ENCODE data around the gene CLDN14. TPM values are rescaled to one million over a fixed set of nuclear protein-coding genes. Genes with fewer than 3 reads are reported as not detected.

The CLDN14 gene
- total and polyA plus RNA-seq, 4 donors = 0.08 to 0.49 (median 0.15) TPM; not detected in 1

DNA sequence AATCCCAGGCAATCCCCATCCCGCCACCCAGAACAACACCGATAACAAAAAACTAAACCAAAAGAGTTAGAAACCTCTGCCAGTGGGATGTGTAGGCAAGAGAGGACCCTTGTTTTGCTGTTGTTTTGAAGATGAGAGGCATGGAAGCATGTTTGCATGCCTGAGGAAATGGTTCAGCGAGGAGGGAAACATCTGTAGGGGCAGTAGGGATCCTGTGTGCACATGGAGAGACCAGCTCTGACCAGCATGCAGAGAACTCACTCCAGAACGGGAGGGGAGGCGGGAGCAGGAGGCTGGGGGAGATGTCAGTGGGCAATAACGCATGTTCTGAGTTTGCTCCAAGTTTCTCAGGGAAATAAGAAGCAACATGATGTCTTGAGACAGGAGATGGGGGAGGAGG is 5.3 kb downstream of the CLDN14 start:
- 75 to 90% methylated on average over 6 of the region's 6 CpGs for WGBS, 2 donors
- no peak overlapping the region for H3K4me3 ChIP-seq
- ATAC-seq (ENCODE audit: insufficient read depth, low FRiP score) (no peak), DNase-seq (no peak)
- no peaks in the 10 kb centered on the region for H3K27me3 ChIP-seq (ENCODE audit: control insufficient read depth in 3 of 3, insufficient read depth in 3 of 3, low read length in 2 of 3)
- H3K9me3 ChIP-seq (ENCODE audit: control insufficient read depth in 4 of 4, insufficient read depth in 3 of 4, low read length in 3 of 4) = peaks cover 0 to 1% (median 0%) of the 10 kb centered on the region in 4 donors
- H3K36me3 ChIP-seq (ENCODE audit: control insufficient read depth in 4 of 4, insufficient read depth in 4 of 4, low read length in 4 of 4) = no peaks in the 10 kb centered on the region
- H3K9ac ChIP-seq (ENCODE audit: insufficient read depth in 1 of 2, low read length in 2 of 2) = no peak overlapping the region
- H3K4me1 ChIP-seq (ENCODE audit: control insufficient read depth in 5 of 5, insufficient read depth in 5 of 5, low read length in 5 of 5) = peaks cover 0 to 11% (median 3%) of the 10 kb centered on the region in 5 donors
- H3K27ac ChIP-seq (ENCODE audit: low read depth in 1 of 2, low read length in 1 of 2) = no peak overlapping the region
- TF ChIP-seq, protein P1, sequence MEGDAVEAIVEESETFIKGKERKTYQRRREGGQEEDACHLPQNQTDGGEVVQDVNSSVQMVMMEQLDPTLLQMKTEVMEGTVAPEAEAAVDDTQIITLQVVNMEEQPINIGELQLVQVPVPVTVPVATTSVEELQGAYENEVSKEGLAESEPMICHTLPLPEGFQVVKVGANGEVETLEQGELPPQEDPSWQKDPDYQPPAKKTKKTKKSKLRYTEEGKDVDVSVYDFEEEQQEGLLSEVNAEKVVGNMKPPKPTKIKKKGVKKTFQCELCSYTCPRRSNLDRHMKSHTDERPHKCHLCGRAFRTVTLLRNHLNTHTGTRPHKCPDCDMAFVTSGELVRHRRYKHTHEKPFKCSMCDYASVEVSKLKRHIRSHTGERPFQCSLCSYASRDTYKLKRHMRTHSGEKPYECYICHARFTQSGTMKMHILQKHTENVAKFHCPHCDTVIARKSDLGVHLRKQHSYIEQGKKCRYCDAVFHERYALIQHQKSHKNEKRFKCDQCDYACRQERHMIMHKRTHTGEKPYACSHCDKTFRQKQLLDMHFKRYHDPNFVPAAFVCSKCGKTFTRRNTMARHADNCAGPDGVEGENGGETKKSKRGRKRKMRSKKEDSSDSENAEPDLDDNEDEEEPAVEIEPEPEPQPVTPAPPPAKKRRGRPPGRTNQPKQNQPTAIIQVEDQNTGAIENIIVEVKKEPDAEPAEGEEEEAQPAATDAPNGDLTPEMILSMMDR (IDR thresholded peaks at IDR 0.05; ENCODE audit: control extremely low read depth, extremely low read depth) = no peak

DNA sequence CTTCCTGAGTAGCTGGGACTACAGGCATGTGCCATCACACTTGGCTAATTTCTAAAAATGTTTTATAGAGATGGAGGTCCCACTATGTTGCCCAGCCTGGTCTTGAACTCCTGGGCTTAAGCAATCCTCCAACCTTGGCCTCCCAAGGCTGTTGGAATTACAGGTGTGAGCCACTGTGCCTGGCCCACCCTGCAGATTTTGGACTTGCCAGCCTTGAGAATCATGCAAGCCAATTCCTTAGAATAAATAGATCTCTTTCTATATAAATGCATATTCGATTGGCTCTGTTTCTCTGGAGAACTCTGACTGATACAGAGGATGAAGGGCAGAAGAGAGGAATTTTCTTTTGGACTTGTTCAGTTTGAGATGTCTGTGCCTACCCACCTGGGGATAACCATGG is 6.7 kb downstream of the CLDN14 start:
- Histone ChIP-seq H3K9me3 (ENCODE audit: control insufficient read depth in 4 of 4, insufficient read depth in 3 of 4, low read length in 3 of 4) (peaks cover 0 to 1% (median 0%) of the 10 kb centered on the region in 4 donors), H3K27me3 (ENCODE audit: control insufficient read depth in 3 of 3, insufficient read depth in 3 of 3, low read length in 2 of 3) (no peaks in the 10 kb centered on the region), H3K27ac (ENCODE audit: low read depth in 1 of 2, low read length in 1 of 2) (no peak overlapping the region), H3K4me3 (no peak overlapping the region), H3K4me1 (ENCODE audit: control insufficient read depth in 5 of 5, insufficient read depth in 5 of 5, low read length in 5 of 5) (peaks cover 0 to 3% (median 0%) of the 10 kb centered on the region in 5 donors), H3K9ac (ENCODE audit: insufficient read depth in 1 of 2, low read length in 2 of 2) (no peak overlapping the region), H3K36me3 (ENCODE audit: control insufficient read depth in 4 of 4, insufficient read depth in 4 of 4, low read length in 4 of 4) (no peaks in the 10 kb centered on the region)
- ATAC-seq (ENCODE audit: insufficient read depth, low FRiP score) = no peak
- TF ChIP-seq, protein P1 (IDR thresholded peaks at IDR 0.05; ENCODE audit: control extremely low read depth, extremely low read depth) = no peak
- WGBS, 2 donors = 93 to 96% methylated on average over 1 of the region's 1 CpG
- no peak for DNase-seq

DNA sequence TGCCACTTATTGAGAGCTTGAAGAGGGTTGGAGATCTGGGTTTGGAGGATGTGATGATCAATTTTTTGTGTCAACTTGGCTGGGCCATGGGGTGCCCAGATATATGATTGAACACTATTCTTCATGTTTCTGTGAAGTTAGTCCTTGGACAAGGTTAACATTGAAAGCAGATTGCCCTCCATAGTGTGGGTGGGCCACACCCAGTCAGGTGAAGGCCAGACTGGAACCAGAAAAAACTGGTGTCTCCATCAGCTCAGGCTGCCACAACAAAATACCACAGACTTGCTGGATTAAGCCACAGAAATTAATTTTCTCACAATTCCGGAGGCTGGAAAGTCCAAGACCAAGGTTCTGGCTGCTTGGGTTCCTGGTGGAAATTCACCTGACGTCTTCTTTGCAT is 7.5 kb downstream of the CLDN14 start:
- H3K27me3 ChIP-seq (ENCODE audit: control insufficient read depth in 3 of 3, insufficient read depth in 3 of 3, low read length in 2 of 3) = no peaks in the 10 kb centered on the region
- no peak for DNase-seq
- no peak overlapping the region for H3K4me3 ChIP-seq
- peaks cover 0 to 1% (median 0%) of the 10 kb centered on the region in 4 donors for H3K9me3 ChIP-seq (ENCODE audit: control insufficient read depth in 4 of 4, insufficient read depth in 3 of 4, low read length in 3 of 4)
- no peak overlapping the region for H3K9ac ChIP-seq (ENCODE audit: insufficient read depth in 1 of 2, low read length in 2 of 2)
- H3K27ac ChIP-seq (ENCODE audit: low read depth in 1 of 2, low read length in 1 of 2) = no peak overlapping the region
- TF ChIP-seq, protein P1 (IDR thresholded peaks at IDR 0.05; ENCODE audit: control extremely low read depth, extremely low read depth) = no peak
- H3K4me1 ChIP-seq (ENCODE audit: control insufficient read depth in 5 of 5, insufficient read depth in 5 of 5, low read length in 5 of 5) = peaks cover 0 to 3% (median 0%) of the 10 kb centered on the region in 5 donors
- no peak for ATAC-seq (ENCODE audit: insufficient read depth, low FRiP score)
- 94 to 100% methylated on average over 2 of the region's 2 CpGs for WGBS, 2 donors
- no peaks in the 10 kb centered on the region for H3K36me3 ChIP-seq (ENCODE audit: control insufficient read depth in 4 of 4, insufficient read depth in 4 of 4, low read length in 4 of 4)

DNA sequence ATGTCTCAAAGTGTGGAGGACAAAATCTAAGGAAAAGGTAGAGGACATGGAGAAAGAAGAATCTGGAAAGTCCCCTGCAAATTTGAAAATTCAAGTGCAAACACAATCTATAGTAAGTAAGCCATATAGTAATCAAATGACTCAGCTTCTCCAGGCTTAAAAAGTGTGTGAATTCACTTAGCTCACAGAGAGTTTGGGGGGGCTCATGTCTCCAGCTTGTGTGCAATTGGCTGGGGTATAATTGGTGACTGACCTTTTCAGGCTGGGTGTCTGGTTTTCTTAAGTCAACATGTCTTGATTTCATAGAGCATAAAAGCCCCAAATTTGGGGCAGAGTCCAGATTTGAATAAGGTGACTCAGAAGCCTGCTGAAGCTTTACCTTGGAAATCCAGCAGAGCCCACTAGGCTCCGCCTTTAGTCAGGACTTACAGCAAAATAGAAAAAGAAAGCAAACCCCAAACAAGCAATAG is 8.6 kb downstream of the CLDN14 start:
- TF ChIP-seq, protein P1 (IDR thresholded peaks at IDR 0.05; ENCODE audit: control extremely low read depth, extremely low read depth) = no peak
- Histone ChIP-seq H3K4me1 (ENCODE audit: control insufficient read depth in 5 of 5, insufficient read depth in 5 of 5, low read length in 5 of 5) (peaks cover 0 to 3% (median 0%) of the 10 kb centered on the region in 5 donors), H3K9me3 (ENCODE audit: control insufficient read depth in 4 of 4, insufficient read depth in 3 of 4, low read length in 3 of 4) (peaks cover 0 to 1% (median 0%) of the 10 kb centered on the region in 4 donors), H3K27ac (ENCODE audit: low read depth in 1 of 2, low read length in 1 of 2) (no peak overlapping the region), H3K4me3 (no peak overlapping the region), H3K27me3 (ENCODE audit: control insufficient read depth in 3 of 3, insufficient read depth in 3 of 3, low read length in 2 of 3) (no peaks in the 10 kb centered on the region), H3K9ac (ENCODE audit: insufficient read depth in 1 of 2, low read length in 2 of 2) (no peak overlapping the region), H3K36me3 (ENCODE audit: control insufficient read depth in 4 of 4, insufficient read depth in 4 of 4, low read length in 4 of 4) (no peaks in the 10 kb centered on the region)
- 85 to 94% methylated on average over 1 of the region's 1 CpG for WGBS, 2 donors
- DNase-seq = no peak
- ATAC-seq (ENCODE audit: insufficient read depth, low FRiP score) = no peak

Data from lung (tissue), 12 donors.